GM12878 (cell line): Measurements from ENCODE around the gene SH2D7. TPM values are rescaled to one million over a fixed set of nuclear protein-coding genes. Genes with fewer than 3 reads are reported as not detected.

Source experiments
- STAT3 ChIP-seq: IDR thresholded peaks from 2 replicates; pipeline ENCODE4 v1.6.1; 2011; ENCODE audit warnings: low read depth, low read length, improper control_type of control experiment
- polyA plus RNA-seq, 11 experiments: library from polyadenylated mRNA; depleted of rRNA in 4 of 11; unstranded in 6 of 11; stranded (reverse) in 5 of 11; fragments of >200 nt; fragmentation: Nextera tagmentation in 4 of 11; fragmentation: Illumina TruSeq in 1 of 11; extraction: Ambion mirVana in 4 of 11; extraction: Trizol in 1 of 11; gene quantifications; 1 replicate in 1 of 11; 2 replicates in 10 of 11; pipeline versions ENCODE4 v1.2.1 to v1.2.3, GENCODE V29; 2011 to 2016; ENCODE audit warnings: inconsistent platforms in 2 of 11, missing spikeins in 2 of 11, low read depth in 1 of 11
- total RNA-seq, 4 experiments: library from RNA; depleted of rRNA in 3 of 4; stranded (reverse); fragments of >200 nt in 3 of 4; fragmentation: Illumina TruSeq in 1 of 4; extraction: Trizol in 1 of 4; gene quantifications; 2 replicates each; pipeline versions ENCODE4 v1.2.1 to v1.2.3, GENCODE V29; 2013 to 2021
- TF ChIP-seq, protein P1 (sequence below): fragments of 450-650 bp; formaldehyde crosslinking; IDR thresholded peaks from 2 replicates; pipeline ENCODE4 v1.4.0; 2022; ENCODE audit warnings: mild to moderate bottlenecking, moderate library complexity
- TF ChIP-seq, protein P2 (sequence below): fragments of 450-650 bp; IDR thresholded peaks from 2 replicates; pipeline ENCODE4 v1.6.1; 2014; ENCODE audit warnings: mild to moderate bottlenecking
- TF ChIP-seq, protein P3 (sequence below): IDR thresholded peaks from 2 replicates; pipeline ENCODE4 v1.6.1; 2012; ENCODE audit warnings: improper control_type of control experiment, low read depth, low read length; ENCODE audit not compliant: insufficient replicate concordance

Gene SH2D7
- total and polyA plus RNA-seq, 10 of the 15 experiments (the other 5 are each of a cell fraction or from before 2014, with no cell fraction given), result 0.04 to 0.06 TPM; not detected in 8

DNA sequence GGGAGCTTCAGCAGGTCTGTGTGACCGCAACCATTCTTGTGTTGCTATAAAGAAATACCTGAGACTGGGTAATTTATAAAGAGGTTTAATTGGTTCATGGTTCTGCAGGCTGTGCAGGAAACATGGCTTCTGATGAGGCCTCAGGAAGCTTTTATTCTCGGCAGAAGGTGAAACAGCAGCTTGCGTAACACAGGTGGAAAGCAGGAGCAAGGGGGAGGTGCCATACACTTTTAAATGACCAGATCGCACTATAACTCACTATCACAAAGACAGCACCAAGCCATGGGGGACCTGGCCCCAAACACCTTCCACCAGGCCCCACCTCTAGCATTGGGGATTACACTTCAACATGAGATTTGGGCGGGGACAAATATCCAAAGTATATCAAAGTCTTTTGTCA lies 47.2 kb downstream of the SH2D7 start (continued):
- TF ChIP-seq, protein P1, sequence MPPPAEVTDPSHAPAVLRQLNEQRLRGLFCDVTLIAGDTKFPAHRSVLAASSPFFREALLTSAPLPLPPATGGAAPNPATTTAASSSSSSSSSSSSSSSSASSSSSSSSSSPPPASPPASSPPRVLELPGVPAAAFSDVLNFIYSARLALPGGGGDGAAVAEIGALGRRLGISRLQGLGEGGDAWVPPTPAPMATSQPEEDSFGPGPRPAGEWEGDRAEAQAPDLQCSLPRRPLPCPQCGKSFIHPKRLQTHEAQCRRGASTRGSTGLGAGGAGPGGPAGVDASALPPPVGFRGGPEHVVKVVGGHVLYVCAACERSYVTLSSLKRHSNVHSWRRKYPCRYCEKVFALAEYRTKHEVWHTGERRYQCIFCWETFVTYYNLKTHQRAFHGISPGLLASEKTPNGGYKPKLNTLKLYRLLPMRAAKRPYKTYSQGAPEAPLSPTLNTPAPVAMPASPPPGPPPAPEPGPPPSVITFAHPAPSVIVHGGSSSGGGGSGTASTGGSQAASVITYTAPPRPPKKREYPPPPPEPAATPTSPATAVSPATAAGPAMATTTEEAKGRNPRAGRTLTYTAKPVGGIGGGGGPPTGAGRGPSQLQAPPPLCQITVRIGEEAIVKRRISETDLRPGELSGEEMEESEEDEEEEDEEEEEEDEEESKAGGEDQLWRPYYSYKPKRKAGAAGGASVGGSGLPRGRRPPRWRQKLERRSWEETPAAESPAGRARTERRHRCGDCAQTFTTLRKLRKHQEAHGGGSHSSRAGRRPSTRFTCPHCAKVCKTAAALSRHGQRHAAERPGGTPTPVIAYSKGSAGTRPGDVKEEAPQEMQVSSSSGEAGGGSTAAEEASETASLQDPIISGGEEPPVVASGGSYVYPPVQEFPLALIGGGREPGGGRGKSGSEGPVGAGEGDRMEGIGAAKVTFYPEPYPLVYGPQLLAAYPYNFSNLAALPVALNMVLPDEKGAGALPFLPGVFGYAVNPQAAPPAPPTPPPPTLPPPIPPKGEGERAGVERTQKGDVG (CRISPR knock-in tag), result no peak
- TF ChIP-seq, protein P2, sequence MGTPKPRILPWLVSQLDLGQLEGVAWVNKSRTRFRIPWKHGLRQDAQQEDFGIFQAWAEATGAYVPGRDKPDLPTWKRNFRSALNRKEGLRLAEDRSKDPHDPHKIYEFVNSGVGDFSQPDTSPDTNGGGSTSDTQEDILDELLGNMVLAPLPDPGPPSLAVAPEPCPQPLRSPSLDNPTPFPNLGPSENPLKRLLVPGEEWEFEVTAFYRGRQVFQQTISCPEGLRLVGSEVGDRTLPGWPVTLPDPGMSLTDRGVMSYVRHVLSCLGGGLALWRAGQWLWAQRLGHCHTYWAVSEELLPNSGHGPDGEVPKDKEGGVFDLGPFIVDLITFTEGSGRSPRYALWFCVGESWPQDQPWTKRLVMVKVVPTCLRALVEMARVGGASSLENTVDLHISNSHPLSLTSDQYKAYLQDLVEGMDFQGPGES, result no peak
- TF ChIP-seq, protein P3, sequence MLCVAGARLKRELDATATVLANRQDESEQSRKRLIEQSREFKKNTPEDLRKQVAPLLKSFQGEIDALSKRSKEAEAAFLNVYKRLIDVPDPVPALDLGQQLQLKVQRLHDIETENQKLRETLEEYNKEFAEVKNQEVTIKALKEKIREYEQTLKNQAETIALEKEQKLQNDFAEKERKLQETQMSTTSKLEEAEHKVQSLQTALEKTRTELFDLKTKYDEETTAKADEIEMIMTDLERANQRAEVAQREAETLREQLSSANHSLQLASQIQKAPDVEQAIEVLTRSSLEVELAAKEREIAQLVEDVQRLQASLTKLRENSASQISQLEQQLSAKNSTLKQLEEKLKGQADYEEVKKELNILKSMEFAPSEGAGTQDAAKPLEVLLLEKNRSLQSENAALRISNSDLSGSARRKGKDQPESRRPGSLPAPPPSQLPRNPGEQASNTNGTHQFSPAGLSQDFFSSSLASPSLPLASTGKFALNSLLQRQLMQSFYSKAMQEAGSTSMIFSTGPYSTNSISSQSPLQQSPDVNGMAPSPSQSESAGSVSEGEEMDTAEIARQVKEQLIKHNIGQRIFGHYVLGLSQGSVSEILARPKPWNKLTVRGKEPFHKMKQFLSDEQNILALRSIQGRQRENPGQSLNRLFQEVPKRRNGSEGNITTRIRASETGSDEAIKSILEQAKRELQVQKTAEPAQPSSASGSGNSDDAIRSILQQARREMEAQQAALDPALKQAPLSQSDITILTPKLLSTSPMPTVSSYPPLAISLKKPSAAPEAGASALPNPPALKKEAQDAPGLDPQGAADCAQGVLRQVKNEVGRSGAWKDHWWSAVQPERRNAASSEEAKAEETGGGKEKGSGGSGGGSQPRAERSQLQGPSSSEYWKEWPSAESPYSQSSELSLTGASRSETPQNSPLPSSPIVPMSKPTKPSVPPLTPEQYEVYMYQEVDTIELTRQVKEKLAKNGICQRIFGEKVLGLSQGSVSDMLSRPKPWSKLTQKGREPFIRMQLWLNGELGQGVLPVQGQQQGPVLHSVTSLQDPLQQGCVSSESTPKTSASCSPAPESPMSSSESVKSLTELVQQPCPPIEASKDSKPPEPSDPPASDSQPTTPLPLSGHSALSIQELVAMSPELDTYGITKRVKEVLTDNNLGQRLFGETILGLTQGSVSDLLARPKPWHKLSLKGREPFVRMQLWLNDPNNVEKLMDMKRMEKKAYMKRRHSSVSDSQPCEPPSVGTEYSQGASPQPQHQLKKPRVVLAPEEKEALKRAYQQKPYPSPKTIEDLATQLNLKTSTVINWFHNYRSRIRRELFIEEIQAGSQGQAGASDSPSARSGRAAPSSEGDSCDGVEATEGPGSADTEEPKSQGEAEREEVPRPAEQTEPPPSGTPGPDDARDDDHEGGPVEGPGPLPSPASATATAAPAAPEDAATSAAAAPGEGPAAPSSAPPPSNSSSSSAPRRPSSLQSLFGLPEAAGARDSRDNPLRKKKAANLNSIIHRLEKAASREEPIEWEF, result no peak
- TF ChIP-seq STAT3, result no peak
